SKM-1 (cell line): ENCODE results near the gene CNOT1.
"Not testable (repeated sequence)": the region's sequence is repeated elsewhere in the genome, so short reads cannot be mapped to it uniquely, and the experiment has no call there.

Experiments used
- DNase-seq: peaks from one replicate; lab custom pipeline; 2025; ENCODE audit not compliant: unreplicated experiment; lab: John Stamatoyannopoulos, UW

The CNOT1 gene

GRCh38 chr16:58582971-58583765 is 46.5 kb downstream of the CNOT1 start:
- DNase-seq = no peak

GRCh38 chr16:58582133-58582532 is 47.5 kb downstream of the CNOT1 start:
- DNase-seq = no peak

GRCh38 chr16:58579587-58579986 is 50.0 kb downstream of the CNOT1 start:
- no peak for DNase-seq

GRCh38 chr16:58578642-58579041 is 51.0 kb downstream of the CNOT1 start:
- DNase-seq = no peak

- no peak for DNase-seq
Measured at GRCh38 chr16:58577141-58577540, 52.5 kb downstream of the CNOT1 start.

- DNase-seq = no peak
Measured at GRCh38 chr16:58574895-58575294, 54.7 kb downstream of the CNOT1 start.

- not testable (repeated sequence) for DNase-seq
Measured at GRCh38 chr16:58565697-58566096, 63.9 kb downstream of the CNOT1 start.

GRCh38 chr16:58563775-58564174 is 65.9 kb downstream of the CNOT1 start:
- DNase-seq = no peak

GRCh38 chr16:58563235-58563634 is 66.4 kb downstream of the CNOT1 start:
- no peak for DNase-seq

GRCh38 chr16:58556678-58557077 is 72.9 kb downstream of the CNOT1 start:
- no peak for DNase-seq

GRCh38 chr16:58551496-58551895 is 78.1 kb downstream of the CNOT1 start:
- no peak for DNase-seq

GRCh38 chr16:58548378-58548777 is 81.2 kb downstream of the CNOT1 start:
- DNase-seq = no peak

- DNase-seq = no peak
Measured at GRCh38 chr16:58543685-58544084, 85.9 kb downstream of the CNOT1 start.

- DNase-seq = no peak
Measured at GRCh38 chr16:58542291-58542690, 87.3 kb downstream of the CNOT1 start.

GRCh38 chr16:58541711-58542110 is 87.9 kb downstream of the CNOT1 start:
- DNase-seq = no peak

- DNase-seq = no peak
Measured at GRCh38 chr16:58537124-58537906, 92.3 kb downstream of the CNOT1 start.

GRCh38 chr16:58536278-58536677 is 93.3 kb downstream of the CNOT1 start:
- no peak for DNase-seq

- no peak for DNase-seq
Measured at GRCh38 chr16:58535100-58535499, 94.5 kb downstream of the CNOT1 start.

- no peak for DNase-seq
Measured at GRCh38 chr16:58533751-58534470, 95.7 kb downstream of the CNOT1 start.

- no peak for DNase-seq
Measured at GRCh38 chr16:58532414-58532813, 97.2 kb downstream of the CNOT1 start.

- DNase-seq = no peak
Measured at GRCh38 chr16:58530179-58530578, 99.4 kb downstream of the CNOT1 start.

- DNase-seq = no peak
Measured at GRCh38 chr16:58519707-58520106, 109.9 kb downstream of the CNOT1 start.
